H1 (cell line): ENCODE data around the gene TNRC6B.

ENCODE experiments used
- POLR2A ChIP-seq, 2 experiments: IDR thresholded peaks; 1 replicate in 1 of 2; 2 replicates in 1 of 2; pipeline ENCODE4 v1.6.1; 2011; ENCODE audit warnings: low read depth in 2 of 2, low read length in 2 of 2, mild to moderate bottlenecking in 2 of 2; ENCODE audit errors: control extremely low read depth in 1 of 2
- POLR2AphosphoS5 ChIP-seq: IDR thresholded peaks from 2 replicates; pipeline ENCODE4 v1.6.1; 2011; ENCODE audit warnings: low read depth, low read length

GRCh38 chr22:40326905-40327735, 149.4 kb downstream of the TNRC6B start:
- TF ChIP-seq POLR2AphosphoS5 (no peak), POLR2A (IDR thresholded peaks at IDR 0.05; ENCODE audit: control extremely low read depth in 1 of 2, low read depth in 2 of 2, low read length in 2 of 2) (no peak)
